DND-41 (cell line): ENCODE results near the gene LRRTM4.

Experiments used
- ATAC-seq: fragments of 200-7000 bp; cut with Tn5 transposase; 3 replicates; pipeline ENCODE4 v1.9.1; 2021; ENCODE audit warnings: low read depth; ENCODE audit not compliant: insufficient read depth
- DNase-seq: peaks from one replicate; pipeline ENCODE4 v3.0.0-alpha.2; 2020
- H2AFZ ChIP-seq: 2 replicates; pipeline ENCODE4 v1.6.0; 2012; ENCODE audit warnings: low read depth, low read length
- H3K27ac ChIP-seq: 2 replicates; pipeline ENCODE4 v1.5.1; 2012; ENCODE audit warnings: low read length, inconsistent platforms
- H3K27me3 ChIP-seq: fragments of 200-600 bp; sonication (generic); 2 replicates; pipeline ENCODE4 v1.6.0; 2012; ENCODE audit warnings: low read length, mild to moderate bottlenecking, inconsistent platforms; ENCODE audit not compliant: insufficient read depth, poor library complexity
- H3K36me3 ChIP-seq: 2 replicates; pipeline ENCODE4 v1.5.1; 2012; ENCODE audit warnings: low read length, inconsistent platforms; ENCODE audit not compliant: insufficient read depth
- H3K4me1 ChIP-seq: 2 replicates; pipeline ENCODE4 v1.5.1; 2012; ENCODE audit warnings: mild to moderate bottlenecking, low read length; ENCODE audit not compliant: insufficient read depth
- H3K4me2 ChIP-seq: 2 replicates; pipeline ENCODE4 v1.6.0; 2012; ENCODE audit warnings: mild to moderate bottlenecking, moderate library complexity, low read length, inconsistent platforms; ENCODE audit not compliant: insufficient read depth
- H3K4me3 ChIP-seq, 2 experiments: fragments of 200-600 bp in 1 of 2; shearing (Covaris generic) in 1 of 2; 2 replicates each; pipeline ENCODE4 v1.5.1; 2012 to 2016; ENCODE audit warnings: inconsistent platforms in 2 of 2, low read length in 2 of 2, mild to moderate bottlenecking in 2 of 2, low read depth in 1 of 2, moderate library complexity in 1 of 2
- H3K79me2 ChIP-seq: 2 replicates; pipeline ENCODE4 v1.6.0; 2012; ENCODE audit warnings: low read length, inconsistent platforms; ENCODE audit not compliant: insufficient read depth
- H3K9ac ChIP-seq: 2 replicates; pipeline ENCODE4 v1.6.0; 2012; ENCODE audit warnings: low read depth, mild to moderate bottlenecking, inconsistent platforms, low read length, moderate library complexity
- H3K9me3 ChIP-seq: 2 replicates; pipeline ENCODE4 v1.5.1; 2012; ENCODE audit warnings: low read length, moderate library complexity, mild to moderate bottlenecking, inconsistent platforms; ENCODE audit not compliant: insufficient read depth, severe bottlenecking
- H4K20me1 ChIP-seq: 2 replicates; pipeline ENCODE4 v1.6.0; 2012; ENCODE audit warnings: low read length; ENCODE audit not compliant: insufficient read depth
- EZH2 ChIP-seq: IDR thresholded peaks from 3 replicates; pipeline ENCODE4 v1.6.1; 2012; ENCODE audit warnings: borderline replicate concordance, low read depth, mild to moderate bottlenecking, moderate library complexity, low read length, inconsistent platforms; ENCODE audit not compliant: severe bottlenecking
- TF ChIP-seq, protein P1 (sequence below): IDR thresholded peaks from 2 replicates; pipeline ENCODE4 v1.5.1; 2012; ENCODE audit warnings: borderline replicate concordance, low read length, moderate library complexity, mild to moderate bottlenecking; ENCODE audit not compliant: poor library complexity, severe bottlenecking; ENCODE audit errors: extremely low read depth

The LRRTM4 gene

DNA sequence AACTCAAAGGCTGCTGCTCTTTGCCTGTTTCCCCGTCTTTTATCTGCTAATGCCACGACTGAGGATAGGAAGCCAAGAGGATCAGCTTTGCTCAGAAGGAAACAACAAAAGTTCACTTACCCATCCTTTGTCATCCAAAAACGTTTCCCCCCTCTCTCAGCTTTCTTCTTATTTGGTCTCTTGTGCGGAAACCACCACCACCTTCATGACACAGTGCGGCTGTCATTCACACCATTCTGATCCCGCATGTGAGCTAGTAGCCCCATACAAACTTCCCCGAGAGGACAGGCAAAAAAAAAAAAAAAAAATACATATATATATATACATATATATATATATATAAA is 656 bp downstream of the LRRTM4 start:
- Histone ChIP-seq H4K20me1 (no peaks in the 10 kb centered on the region), H3K4me3 (no peak overlapping the region), H3K9me3 (no peaks in the 10 kb centered on the region), H3K9ac (no peak overlapping the region), H3K4me1 (no peaks in the 10 kb centered on the region), H3K36me3 (no peaks in the 10 kb centered on the region), H3K27me3 (no peaks in the 10 kb centered on the region), H2AFZ (no peak overlapping the region), H3K27ac (no peak overlapping the region), H3K79me2 (no peaks in the 10 kb centered on the region), H3K4me2 (no peak overlapping the region)
- ATAC-seq (no peak), DNase-seq (no peak)
- TF ChIP-seq, protein P1, sequence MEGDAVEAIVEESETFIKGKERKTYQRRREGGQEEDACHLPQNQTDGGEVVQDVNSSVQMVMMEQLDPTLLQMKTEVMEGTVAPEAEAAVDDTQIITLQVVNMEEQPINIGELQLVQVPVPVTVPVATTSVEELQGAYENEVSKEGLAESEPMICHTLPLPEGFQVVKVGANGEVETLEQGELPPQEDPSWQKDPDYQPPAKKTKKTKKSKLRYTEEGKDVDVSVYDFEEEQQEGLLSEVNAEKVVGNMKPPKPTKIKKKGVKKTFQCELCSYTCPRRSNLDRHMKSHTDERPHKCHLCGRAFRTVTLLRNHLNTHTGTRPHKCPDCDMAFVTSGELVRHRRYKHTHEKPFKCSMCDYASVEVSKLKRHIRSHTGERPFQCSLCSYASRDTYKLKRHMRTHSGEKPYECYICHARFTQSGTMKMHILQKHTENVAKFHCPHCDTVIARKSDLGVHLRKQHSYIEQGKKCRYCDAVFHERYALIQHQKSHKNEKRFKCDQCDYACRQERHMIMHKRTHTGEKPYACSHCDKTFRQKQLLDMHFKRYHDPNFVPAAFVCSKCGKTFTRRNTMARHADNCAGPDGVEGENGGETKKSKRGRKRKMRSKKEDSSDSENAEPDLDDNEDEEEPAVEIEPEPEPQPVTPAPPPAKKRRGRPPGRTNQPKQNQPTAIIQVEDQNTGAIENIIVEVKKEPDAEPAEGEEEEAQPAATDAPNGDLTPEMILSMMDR: no peak
- TF ChIP-seq EZH2: no peak

DNA sequence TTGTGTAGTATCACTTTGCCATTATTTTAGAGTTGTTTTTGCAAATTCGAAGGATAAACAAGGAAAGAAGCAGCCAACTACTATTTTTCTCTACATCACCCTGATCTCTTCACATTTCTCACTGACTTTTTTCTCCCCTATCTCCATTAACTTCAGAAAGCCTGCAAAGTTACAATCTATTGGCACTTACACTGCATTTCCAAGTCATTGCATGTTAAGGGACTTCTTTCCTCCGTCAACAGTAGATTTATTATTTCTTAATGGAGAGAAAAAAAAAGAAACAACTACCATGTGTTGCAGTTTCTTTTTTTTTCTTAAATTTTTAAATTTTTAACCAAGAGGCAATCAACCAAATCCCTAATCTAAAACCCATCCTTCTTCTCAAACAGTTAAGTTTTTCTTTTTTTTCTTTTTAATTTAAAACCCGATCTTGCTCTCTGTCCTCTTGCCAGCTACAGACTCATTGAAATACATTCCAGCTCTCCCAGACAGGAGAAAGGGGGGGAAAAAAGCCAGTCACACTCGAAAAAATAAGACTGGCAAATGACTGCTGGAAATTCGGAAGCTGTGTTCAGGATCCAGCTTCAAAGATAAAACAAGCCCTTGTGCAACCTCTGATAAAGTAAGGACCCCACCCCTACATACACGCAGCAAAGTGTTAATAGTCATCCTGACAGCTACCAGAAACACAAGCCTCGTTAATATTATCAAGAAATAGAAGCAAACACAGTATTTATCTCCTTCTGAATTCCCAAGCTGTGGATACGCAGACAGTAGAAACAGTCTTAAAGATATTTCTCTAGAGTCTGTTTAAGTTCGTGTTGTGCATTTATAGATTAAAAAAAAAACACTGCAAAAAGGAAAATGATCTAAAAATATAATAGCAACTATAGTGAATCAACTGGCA is 1.3 kb downstream of the LRRTM4 start:
- TF ChIP-seq, protein P1: no peak
- TF ChIP-seq EZH2: no peak
- Histone ChIP-seq H3K9ac (no peak overlapping the region), H3K4me3 (no peak overlapping the region), H3K79me2 (no peaks in the 10 kb centered on the region), H4K20me1 (no peaks in the 10 kb centered on the region), H3K4me2 (no peak overlapping the region), H3K9me3 (no peaks in the 10 kb centered on the region), H3K27ac (no peak overlapping the region), H3K4me1 (no peaks in the 10 kb centered on the region), H2AFZ (no peak overlapping the region), H3K36me3 (no peaks in the 10 kb centered on the region), H3K27me3 (no peaks in the 10 kb centered on the region)
- DNase-seq (no peak), ATAC-seq (no peak)

DNA sequence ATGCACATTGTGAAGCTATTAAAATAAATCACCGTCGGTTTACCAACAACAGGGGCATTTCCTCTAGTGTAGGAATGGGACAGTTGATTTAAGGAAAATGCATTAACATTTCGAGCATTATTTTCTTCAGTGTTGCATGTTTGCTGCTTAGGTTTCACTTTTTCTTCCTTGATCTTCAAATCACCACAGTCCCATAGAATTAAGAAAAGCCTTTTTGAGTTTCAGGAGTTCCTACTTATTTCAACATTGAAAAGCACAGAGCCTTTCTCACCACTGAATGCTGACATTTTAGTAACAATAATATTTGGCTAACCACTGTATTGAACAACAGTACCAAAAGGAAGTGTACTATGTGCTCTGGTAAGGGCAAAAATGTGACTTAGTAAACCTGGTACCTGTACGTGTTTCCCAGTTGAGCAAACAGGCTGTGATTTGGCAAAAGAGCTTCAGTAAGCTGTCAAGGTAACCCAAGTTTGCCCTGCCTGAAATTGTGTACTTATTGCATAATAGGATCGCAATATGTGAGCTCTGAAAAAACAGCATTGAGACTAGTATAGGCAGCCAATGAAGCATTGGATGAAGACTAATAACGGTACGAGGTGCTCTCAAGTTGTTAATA is 2.2 kb downstream of the LRRTM4 start:
- Histone ChIP-seq H2AFZ (no peak overlapping the region), H3K27me3 (no peaks in the 10 kb centered on the region), H3K27ac (no peak overlapping the region), H3K4me2 (no peak overlapping the region), H3K36me3 (no peaks in the 10 kb centered on the region), H3K4me1 (no peaks in the 10 kb centered on the region), H3K9me3 (no peaks in the 10 kb centered on the region), H3K4me3 (no peak overlapping the region), H3K79me2 (no peaks in the 10 kb centered on the region), H3K9ac (no peak overlapping the region), H4K20me1 (no peaks in the 10 kb centered on the region)
- TF ChIP-seq, protein P1: no peak
- TF ChIP-seq EZH2: no peak
- no peak for DNase-seq
- ATAC-seq: no peak
